Hypothalamus (tissue), 51 donors: Measurements from ENCODE around the gene FTSJ1.
"Not testable (repeated sequence)": the region's sequence is repeated elsewhere in the genome, so short reads cannot be mapped to it uniquely, and the experiment has no call there.

ENCODE experiments used
- DNase-seq, 51 donors: peaks; one replicate each; lab custom pipeline; 2025; lab: John Stamatoyannopoulos, UW

Gene FTSJ1

DNA sequence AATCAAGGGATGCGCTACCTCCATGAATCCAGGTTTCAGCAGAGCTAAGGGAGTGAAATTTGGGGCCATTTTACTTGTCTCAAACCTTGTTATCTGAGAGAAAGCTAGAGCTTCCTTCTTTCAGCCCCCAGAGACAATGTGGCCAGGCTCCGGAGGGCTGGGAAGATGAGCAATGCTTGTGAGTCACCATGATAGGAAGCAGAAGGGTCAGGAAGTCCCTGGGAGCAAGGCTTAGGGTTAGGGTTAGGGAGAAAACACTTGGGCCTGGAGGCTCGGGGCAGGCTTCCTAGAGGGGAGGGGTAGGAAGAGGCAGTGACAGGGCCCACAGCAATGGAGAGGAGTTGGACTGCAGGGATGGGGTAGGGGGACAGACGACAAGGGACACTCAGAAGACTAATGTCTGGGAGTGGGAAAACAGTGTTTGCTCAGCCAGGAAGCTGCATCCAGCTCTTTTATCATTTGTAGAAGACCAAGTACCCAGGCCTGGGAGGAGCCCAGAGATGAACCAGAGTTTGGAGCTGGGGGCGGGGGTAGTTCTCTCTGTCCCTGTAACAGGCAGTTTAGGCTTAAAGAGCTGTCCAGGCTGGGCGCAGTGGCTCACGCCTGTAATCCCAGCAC, 16.4 kb downstream of the FTSJ1 start:
- DNase-seq: no peak

DNA sequence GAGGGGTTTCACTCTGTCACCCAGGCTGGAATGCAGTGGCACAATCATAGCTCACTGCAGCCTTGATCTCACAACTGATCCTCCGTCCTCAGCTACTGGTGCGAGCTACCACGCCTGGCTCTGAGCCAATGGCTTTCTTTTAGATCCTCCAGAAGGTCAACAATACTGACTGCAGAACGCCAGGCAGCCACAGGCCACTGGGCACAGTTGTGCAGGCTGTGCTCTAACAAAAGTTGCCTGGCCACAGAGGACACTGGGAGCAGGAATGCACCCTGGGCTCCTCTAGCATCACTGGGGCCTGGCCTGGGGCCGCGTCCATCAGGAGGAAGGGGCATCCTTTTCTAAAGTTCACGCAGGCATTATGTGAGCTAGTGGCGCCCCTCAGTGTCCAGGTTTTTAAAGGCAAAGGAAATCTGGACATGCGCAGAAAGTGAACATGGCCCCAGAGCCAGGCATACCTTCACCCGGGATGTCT, 17.9 kb downstream of the FTSJ1 start:
- peak in 32 of 51 donors; percentile 0 to 65 (median 16) for DNase-seq

GRCh38 chrX:48496660-48497059, 20.7 kb downstream of the FTSJ1 start:
- no peak for DNase-seq

GRCh38 chrX:48497871-48498270, 21.9 kb downstream of the FTSJ1 start:
- no peak for DNase-seq

DNA sequence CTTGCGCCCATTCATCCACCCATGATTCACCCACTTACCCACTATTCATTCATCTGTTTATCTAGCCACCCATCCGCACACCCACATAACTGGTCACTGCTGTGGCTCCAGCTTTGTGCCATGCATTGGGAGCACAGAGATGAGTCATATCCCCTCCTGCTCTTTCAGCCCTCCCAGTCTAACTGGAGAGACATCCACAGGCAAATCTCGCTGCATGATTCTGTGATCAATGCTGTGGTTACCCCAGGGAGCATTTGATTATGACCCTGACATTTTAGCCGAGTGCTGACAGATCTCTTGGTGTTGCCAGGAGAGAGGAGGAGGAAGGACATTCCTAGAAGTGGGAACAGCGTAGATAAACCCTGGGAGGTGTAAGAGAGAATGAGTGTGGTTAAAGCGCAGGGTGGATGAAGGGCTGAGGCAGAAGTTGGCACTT, 22.4 kb downstream of the FTSJ1 start:
- no peak for DNase-seq

GRCh38 chrX:48504261-48504660, 28.3 kb downstream of the FTSJ1 start:
- DNase-seq: no peak

DNA sequence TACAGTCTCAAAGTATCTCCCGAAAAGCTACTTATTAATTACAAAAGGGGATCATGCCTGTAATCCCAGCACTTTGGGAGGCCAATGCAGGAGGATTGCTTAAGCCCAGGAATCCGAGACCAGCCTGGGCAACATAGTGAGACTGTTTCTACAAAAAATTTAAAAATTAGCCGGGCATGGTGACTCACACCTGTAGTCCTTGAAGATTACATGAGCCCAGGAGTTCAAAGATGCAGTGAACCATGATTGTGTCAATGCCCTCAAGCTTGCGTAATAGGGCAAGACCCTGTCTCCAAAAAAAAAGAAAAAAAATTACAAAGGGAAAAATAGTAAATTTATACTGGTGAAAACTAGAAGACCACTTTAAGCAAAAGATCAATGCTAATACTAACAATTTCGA, 29.5 kb downstream of the FTSJ1 start:
- DNase-seq: no peak

- no peak for DNase-seq
Measured at GRCh38 chrX:48507246-48507645, 31.2 kb downstream of the FTSJ1 start.

- DNase-seq: peak; percentile 2 to 82 (median 58)
Measured at GRCh38 chrX:48508400-48509244, 32.6 kb downstream of the FTSJ1 start, which contains the start of gene PORCN. Gene PORCN (plus strand): TSS chrX:48508992. CDS start chrX:48509821, 829 bp downstream.

DNA sequence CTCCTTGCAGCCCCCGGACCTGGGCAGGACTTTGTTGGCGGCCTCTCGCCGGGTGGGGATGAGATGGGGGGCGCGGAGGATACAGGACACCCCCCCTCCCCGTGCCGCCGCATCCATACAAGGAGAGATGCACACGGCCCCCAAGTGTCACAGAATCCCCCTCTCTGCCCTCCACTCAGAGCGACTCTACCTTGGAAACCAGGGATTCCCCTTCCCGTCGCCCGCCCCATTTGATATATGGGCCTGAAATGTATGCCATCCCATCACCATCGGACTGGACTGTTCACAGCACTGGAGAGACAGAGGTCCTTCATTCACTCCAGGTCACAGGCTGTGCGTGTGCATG, 33.2 kb downstream of the FTSJ1 start:
- DNase-seq: peak in 3 of 51 donors; percentile 1 to 7 (median 2)

DNA sequence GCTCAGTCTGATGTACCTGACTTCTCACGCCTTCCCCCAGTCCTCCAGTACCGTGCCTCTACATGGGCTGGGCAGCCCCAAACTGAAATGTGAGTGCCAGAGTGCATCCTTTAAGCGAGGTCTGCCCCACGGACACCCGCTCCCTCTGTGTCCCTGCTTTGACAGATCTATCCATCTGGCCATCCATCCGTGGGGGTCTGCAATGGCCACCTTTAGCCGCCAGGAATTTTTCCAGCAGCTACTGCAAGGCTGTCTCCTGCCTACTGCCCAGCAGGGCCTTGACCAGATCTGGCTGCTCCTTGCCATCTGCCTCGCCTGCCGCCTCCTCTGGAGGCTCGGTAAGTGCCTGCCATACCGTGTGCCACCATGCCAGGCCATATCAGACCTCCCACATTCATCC, 33.6 kb downstream of the FTSJ1 start:
- DNase-seq: peak in 2 of 51 donors; percentile 2

DNA sequence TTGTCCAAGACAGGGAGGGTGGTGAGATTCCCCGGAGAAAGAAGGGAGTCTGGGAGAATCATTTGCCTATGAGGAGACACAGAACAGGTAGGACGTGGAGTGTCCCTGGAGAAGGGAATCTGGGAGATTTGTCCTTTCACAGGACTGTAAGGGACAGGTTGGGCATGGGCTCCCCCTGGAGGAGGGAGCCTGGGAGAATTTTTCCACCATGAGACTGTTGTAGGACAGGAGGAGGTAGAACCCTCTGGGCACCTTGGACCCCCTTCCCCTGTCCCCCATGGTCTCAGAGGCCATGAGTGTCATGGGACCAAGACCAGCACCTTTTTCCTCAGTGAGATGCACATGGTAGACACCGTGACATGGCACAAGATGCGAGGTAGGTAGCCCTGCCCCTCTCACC, 35.6 kb downstream of the FTSJ1 start:
- no peak for DNase-seq

DNA sequence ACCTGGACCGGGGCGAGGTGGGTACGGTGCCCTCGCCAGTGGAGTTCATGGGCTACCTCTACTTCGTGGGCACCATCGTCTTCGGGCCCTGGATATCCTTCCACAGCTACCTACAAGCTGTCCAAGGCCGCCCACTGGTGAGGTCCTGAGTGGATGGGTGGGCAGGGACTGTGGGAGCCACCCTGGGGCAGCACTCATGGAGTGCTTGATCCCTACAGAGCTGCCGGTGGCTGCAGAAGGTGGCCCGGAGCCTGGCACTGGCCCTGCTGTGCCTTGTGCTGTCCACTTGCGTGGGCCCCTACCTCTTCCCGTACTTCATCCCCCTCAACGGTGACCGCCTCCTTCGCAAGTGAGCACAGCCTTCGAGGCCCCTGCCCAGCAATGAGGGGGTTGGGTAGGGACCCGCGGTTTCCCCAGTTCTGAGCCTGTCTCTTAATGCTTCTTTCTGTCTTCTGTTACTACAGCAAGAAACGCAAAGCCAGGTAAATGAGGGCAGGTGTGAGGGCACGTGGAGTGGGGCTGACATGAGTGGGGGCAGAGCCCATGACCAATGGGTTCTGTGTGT, 36.5 kb downstream of the FTSJ1 start:
- no peak for DNase-seq

GRCh38 chrX:48513670-48514069, 37.7 kb downstream of the FTSJ1 start:
- no peak for DNase-seq

DNA sequence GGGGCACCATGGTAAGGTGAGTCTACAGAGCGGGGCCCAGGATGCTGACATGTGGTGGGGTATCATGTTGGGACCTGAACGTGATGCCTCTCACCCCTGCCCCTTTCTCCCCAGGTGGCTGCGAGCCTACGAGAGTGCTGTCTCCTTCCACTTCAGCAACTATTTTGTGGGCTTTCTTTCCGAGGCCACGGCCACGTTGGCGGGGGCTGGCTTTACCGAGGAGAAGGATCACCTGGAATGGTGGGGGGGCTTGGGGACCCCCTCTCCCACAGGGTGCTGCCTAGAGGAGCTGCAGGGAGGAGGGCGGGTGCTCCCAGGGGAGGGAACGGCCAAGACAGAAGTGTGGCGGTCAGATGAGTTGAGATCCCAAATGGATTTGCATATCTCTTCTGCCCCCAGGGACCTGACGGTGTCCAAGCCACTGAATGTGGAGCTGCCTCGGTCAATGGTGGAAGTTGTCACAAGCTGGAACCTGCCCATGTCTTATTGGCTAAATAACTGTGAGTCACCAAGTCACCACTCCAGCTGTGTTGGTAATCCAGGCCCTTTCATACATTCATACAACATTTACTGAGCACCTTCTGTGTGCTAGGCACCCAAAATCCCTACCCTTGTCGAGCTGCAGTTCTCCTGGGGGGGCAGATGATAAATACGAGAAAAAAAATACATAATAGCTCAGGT, 38.3 kb downstream of the FTSJ1 start:
- DNase-seq: no peak

GRCh38 chrX:48514868-48515460, 39.0 kb downstream of the FTSJ1 start:
- DNase-seq: no peak

- DNase-seq: no peak
Measured at GRCh38 chrX:48515842-48516241, 39.8 kb downstream of the FTSJ1 start.

- no peak for DNase-seq
Measured at GRCh38 chrX:48516285-48516684, 40.3 kb downstream of the FTSJ1 start.

GRCh38 chrX:48516987-48517386, 41.0 kb downstream of the FTSJ1 start:
- no peak for DNase-seq

- DNase-seq: not testable (repeated sequence)
Measured at GRCh38 chrX:48519481-48519880, 43.5 kb downstream of the FTSJ1 start.

- DNase-seq: no peak
Measured at GRCh38 chrX:48520455-48520854, 44.5 kb downstream of the FTSJ1 start.
